ENCODE results near the gene ACP4. TPM values are rescaled to one million over a fixed set of nuclear protein-coding genes. Genes with fewer than 3 reads are reported as not detected.

Gene ACP4
- total RNA-seq, 1 donor, result not detected

DNA sequence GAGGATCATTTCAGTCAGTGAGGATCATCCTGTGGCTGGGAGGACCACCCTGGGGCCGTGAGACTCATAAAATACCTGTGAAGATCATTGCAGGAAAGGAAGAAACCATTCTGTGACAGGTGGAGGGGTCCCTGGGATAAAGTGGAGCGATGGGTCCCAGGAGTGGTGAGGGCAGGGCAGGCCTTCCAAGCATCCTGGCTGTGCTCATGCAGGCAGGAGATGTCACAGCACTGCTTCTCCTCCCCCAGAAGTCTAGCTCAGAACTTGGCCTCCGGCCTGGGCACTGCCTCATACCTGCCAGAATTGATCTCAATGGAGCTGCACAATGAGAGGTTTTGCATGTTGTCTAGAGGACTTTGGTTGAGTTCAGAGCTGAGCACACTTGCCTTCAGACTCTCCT lies 22.3 kb downstream of the ACP4 start:
- H3K27me3 ChIP-seq (ENCODE audit: insufficient read depth, low read length), result no peaks in the 10 kb centered on the region
- H3K9me3 ChIP-seq (ENCODE audit: low read depth, low read length), result no peaks in the 10 kb centered on the region
- TF ChIP-seq, protein P1, sequence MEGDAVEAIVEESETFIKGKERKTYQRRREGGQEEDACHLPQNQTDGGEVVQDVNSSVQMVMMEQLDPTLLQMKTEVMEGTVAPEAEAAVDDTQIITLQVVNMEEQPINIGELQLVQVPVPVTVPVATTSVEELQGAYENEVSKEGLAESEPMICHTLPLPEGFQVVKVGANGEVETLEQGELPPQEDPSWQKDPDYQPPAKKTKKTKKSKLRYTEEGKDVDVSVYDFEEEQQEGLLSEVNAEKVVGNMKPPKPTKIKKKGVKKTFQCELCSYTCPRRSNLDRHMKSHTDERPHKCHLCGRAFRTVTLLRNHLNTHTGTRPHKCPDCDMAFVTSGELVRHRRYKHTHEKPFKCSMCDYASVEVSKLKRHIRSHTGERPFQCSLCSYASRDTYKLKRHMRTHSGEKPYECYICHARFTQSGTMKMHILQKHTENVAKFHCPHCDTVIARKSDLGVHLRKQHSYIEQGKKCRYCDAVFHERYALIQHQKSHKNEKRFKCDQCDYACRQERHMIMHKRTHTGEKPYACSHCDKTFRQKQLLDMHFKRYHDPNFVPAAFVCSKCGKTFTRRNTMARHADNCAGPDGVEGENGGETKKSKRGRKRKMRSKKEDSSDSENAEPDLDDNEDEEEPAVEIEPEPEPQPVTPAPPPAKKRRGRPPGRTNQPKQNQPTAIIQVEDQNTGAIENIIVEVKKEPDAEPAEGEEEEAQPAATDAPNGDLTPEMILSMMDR (IDR thresholded peaks at IDR 0.05; ENCODE audit: extremely low read depth, low read depth, low read length), result no peak
- no peak overlapping the region for H3K4me3 ChIP-seq (ENCODE audit: insufficient read depth, low read length)
- H3K27ac ChIP-seq (ENCODE audit: low read depth, low read length), result no peak overlapping the region
- no peaks in the 10 kb centered on the region for H3K4me1 ChIP-seq (ENCODE audit: insufficient read depth, low read length)
- no peak for DNase-seq (ENCODE audit: insufficient read length, low spot score, missing footprints)
- H3K79me2 ChIP-seq (ENCODE audit: insufficient read depth, low read length), result no peaks in the 10 kb centered on the region
- H2AFZ ChIP-seq (ENCODE audit: low read length), result no peak overlapping the region
- H3K36me3 ChIP-seq (ENCODE audit: insufficient read depth, low read length), result no peaks in the 10 kb centered on the region
- no peaks in the 10 kb centered on the region for H4K20me1 ChIP-seq (ENCODE audit: insufficient read depth, low read length)
- H3K4me2 ChIP-seq (ENCODE audit: insufficient read depth, low read length), result no peak overlapping the region

DNA sequence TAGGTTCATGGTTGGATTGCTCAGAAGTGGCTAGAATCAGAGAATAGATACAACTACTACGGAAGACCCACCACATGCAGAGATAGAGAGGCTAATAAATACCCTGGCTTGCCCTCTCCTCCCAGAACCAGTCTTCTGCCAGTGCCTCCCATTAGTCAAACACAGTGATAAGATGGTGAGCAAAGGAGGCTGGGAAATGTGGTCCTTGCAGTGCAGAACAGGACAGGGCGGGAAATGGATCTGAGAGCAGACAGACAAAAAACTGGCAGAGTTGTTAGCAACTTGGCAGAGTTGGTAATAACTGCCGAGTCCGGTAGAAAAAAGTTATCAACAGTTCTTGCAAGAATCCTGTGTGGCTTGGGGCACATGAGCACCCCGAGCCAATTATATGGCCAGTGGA lies 24.7 kb downstream of the ACP4 start:
- Histone ChIP-seq H3K4me1 (ENCODE audit: insufficient read depth, low read length) (no peaks in the 10 kb centered on the region), H3K27me3 (ENCODE audit: insufficient read depth, low read length) (peaks cover 15% of the 10 kb centered on the region), H3K27ac (ENCODE audit: low read depth, low read length) (no peak overlapping the region), H3K36me3 (ENCODE audit: insufficient read depth, low read length) (no peaks in the 10 kb centered on the region), H4K20me1 (ENCODE audit: insufficient read depth, low read length) (no peaks in the 10 kb centered on the region), H2AFZ (ENCODE audit: low read length) (no peak overlapping the region), H3K4me2 (ENCODE audit: insufficient read depth, low read length) (no peak overlapping the region), H3K9me3 (ENCODE audit: low read depth, low read length) (no peaks in the 10 kb centered on the region), H3K79me2 (ENCODE audit: insufficient read depth, low read length) (no peaks in the 10 kb centered on the region), H3K4me3 (ENCODE audit: insufficient read depth, low read length) (no peak overlapping the region)
- TF ChIP-seq, protein P1 (IDR thresholded peaks at IDR 0.05; ENCODE audit: extremely low read depth, low read depth, low read length), result no peak
- peak; percentile 51 for DNase-seq (ENCODE audit: insufficient read length, low spot score, missing footprints)

DNA sequence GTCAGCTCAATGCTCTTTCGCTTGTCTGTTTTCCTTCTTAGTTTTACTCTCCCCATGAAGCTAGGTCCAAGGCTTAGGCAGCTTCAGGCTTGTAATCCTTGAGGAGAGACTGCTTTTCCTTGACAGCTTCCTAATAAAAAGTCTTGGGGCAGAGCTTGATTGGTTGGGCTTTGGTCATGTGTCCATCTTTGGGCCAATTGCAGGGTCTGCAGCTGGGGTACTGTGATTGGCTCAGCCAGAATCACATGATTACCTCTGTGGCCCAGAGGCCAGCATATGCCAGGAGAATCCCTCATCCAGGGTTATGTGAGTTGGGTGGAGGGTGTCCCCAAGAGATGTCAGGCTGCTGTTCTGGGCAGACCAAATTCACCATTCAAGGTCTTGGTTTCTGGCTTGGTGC lies 25.2 kb downstream of the ACP4 start:
- no peak overlapping the region for H3K27ac ChIP-seq (ENCODE audit: low read depth, low read length)
- no peaks in the 10 kb centered on the region for H3K9me3 ChIP-seq (ENCODE audit: low read depth, low read length)
- H3K36me3 ChIP-seq (ENCODE audit: insufficient read depth, low read length), result no peaks in the 10 kb centered on the region
- H2AFZ ChIP-seq (ENCODE audit: low read length), result no peak overlapping the region
- H3K79me2 ChIP-seq (ENCODE audit: insufficient read depth, low read length), result no peaks in the 10 kb centered on the region
- H3K4me3 ChIP-seq (ENCODE audit: insufficient read depth, low read length), result no peak overlapping the region
- H3K4me2 ChIP-seq (ENCODE audit: insufficient read depth, low read length), result no peak overlapping the region
- no peaks in the 10 kb centered on the region for H3K4me1 ChIP-seq (ENCODE audit: insufficient read depth, low read length)
- H3K27me3 ChIP-seq (ENCODE audit: insufficient read depth, low read length), result peaks cover 20% of the 10 kb centered on the region
- no peaks in the 10 kb centered on the region for H4K20me1 ChIP-seq (ENCODE audit: insufficient read depth, low read length)
- DNase-seq (ENCODE audit: insufficient read length, low spot score, missing footprints), result peak; percentile 21
- TF ChIP-seq, protein P1 (IDR thresholded peaks at IDR 0.05; ENCODE audit: extremely low read depth, low read depth, low read length), result no peak

DNA sequence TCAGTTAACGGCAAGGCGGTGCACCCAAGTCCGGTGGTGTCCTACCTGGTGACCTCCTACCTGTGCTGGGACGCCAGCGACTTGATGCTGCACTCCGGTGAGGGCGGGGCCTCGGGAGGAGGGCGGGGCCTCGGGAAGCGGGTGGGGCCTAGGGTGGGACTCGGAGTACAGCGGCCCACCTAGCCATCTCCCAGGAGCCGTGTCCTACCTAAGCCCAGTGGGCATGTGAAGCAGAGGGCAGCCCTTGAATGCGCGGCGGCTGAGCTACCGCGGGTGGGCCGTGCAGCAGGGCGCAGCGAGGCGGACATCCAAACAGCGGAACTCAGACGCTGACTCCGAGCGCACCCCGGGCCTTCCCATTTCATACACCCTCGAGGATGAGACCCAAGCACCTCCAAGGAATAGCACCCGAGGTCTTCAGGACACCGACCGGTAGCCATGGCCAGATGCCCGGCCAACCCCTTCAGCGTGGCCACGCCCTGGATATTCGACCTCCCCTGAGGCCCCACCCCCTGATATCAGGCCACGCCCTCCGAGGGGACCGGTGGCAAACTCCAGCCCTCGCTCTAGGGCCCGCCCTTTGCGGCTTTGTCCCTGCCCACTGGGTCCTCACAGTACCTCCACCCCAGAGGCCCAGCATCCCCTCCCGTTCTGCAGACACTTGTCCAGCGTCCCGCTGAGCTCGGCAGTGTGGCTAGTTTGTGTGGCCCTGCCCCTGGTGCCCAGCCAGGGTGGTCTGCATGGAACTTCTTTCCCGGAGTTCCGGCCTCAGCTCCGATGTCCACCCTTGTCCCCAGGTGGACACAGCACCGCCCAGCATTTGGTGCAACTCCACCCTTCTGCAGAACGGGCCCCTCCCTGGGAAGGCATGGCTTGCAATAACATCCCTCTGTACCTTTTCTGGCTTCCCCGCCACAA lies 28.0 kb downstream of the ACP4 start:
- no peaks in the 10 kb centered on the region for H3K9me3 ChIP-seq (ENCODE audit: low read depth, low read length)
- H3K4me3 ChIP-seq (ENCODE audit: insufficient read depth, low read length), result peak overlapping the region; percentile 28
- DNase-seq (ENCODE audit: insufficient read length, low spot score, missing footprints), result peak; percentile 74
- no peaks in the 10 kb centered on the region for H3K79me2 ChIP-seq (ENCODE audit: insufficient read depth, low read length)
- H3K36me3 ChIP-seq (ENCODE audit: insufficient read depth, low read length), result no peaks in the 10 kb centered on the region
- no peak overlapping the region for H3K27ac ChIP-seq (ENCODE audit: low read depth, low read length)
- H4K20me1 ChIP-seq (ENCODE audit: insufficient read depth, low read length), result no peaks in the 10 kb centered on the region
- no peaks in the 10 kb centered on the region for H3K4me1 ChIP-seq (ENCODE audit: insufficient read depth, low read length)
- TF ChIP-seq, protein P1 (IDR thresholded peaks at IDR 0.05; ENCODE audit: extremely low read depth, low read depth, low read length), result no peak
- peak overlapping the region; percentile 66 for H3K4me2 ChIP-seq (ENCODE audit: insufficient read depth, low read length)
- peaks cover 28% of the 10 kb centered on the region for H3K27me3 ChIP-seq (ENCODE audit: insufficient read depth, low read length)
- H2AFZ ChIP-seq (ENCODE audit: low read length), result peak overlapping the region; percentile 41
